Inflammatory macrophage treated with lipopolysaccharide for 4 hours (primary cell): Measurements from ENCODE around the gene DENND4B.
A peak's percentile ranks its signal among the peaks of the same experiment; 100 is the strongest.

Experiments
- DNase-seq: peaks from one replicate; pipeline ENCODE4 v3.0.0-alpha.2; 2020

The DENND4B gene

GRCh38 chr1:153945131-153945794 is 1.3 kb downstream of the DENND4B start:
- DNase-seq = peak; percentile 93

- no peak for DNase-seq
These were observed 1.7 kb downstream of the DENND4B start for GRCh38 chr1:153944827-153945117.

- peak; percentile 80 for DNase-seq
These were observed 2.3 kb downstream of the DENND4B start for GRCh38 chr1:153944005-153944826.

- DNase-seq = no peak
These were observed 3.6 kb downstream of the DENND4B start for GRCh38 chr1:153942766-153943549.

GRCh38 chr1:153941826-153942725 is 4.4 kb downstream of the DENND4B start:
- no peak for DNase-seq

- DNase-seq = no peak
These were observed 5.8 kb downstream of the DENND4B start for GRCh38 chr1:153940756-153941155.

GRCh38 chr1:153939476-153939875 is 7.0 kb downstream of the DENND4B start:
- no peak for DNase-seq

GRCh38 chr1:153938996-153939395 is 7.5 kb downstream of the DENND4B start:
- DNase-seq = no peak

GRCh38 chr1:153937331-153937730 is 9.2 kb downstream of the DENND4B start:
- DNase-seq = no peak

- no peak for DNase-seq
These were observed 10.3 kb downstream of the DENND4B start for GRCh38 chr1:153936011-153936802.

GRCh38 chr1:153934746-153935145 is 11.8 kb downstream of the DENND4B start:
- no peak for DNase-seq

- no peak for DNase-seq
These were observed 12.6 kb downstream of the DENND4B start for GRCh38 chr1:153933955-153934354.

- no peak for DNase-seq
These were observed 13.1 kb downstream of the DENND4B start for GRCh38 chr1:153933430-153933829.

- DNase-seq = no peak
These were observed 14.1 kb downstream of the DENND4B start for GRCh38 chr1:153932156-153933131.

- DNase-seq = no peak
These were observed 16.3 kb downstream of the DENND4B start for GRCh38 chr1:153929981-153930948.

GRCh38 chr1:153929426-153929825 is 17.1 kb downstream of the DENND4B start:
- no peak for DNase-seq

GRCh38 chr1:153928791-153929341 is 17.7 kb downstream of the DENND4B start:
- DNase-seq = no peak

- DNase-seq = no peak
These were observed 18.3 kb downstream of the DENND4B start for GRCh38 chr1:153928245-153928644.

- no peak for DNase-seq
These were observed 20.1 kb downstream of the DENND4B start for GRCh38 chr1:153926405-153926804.
